IMR-90 (cell line): ENCODE measurements around the gene CCDC137. TPM values are rescaled to one million over a fixed set of nuclear protein-coding genes. Genes with fewer than 3 reads are reported as not detected.
A peak's percentile ranks its signal among the peaks of the same experiment; 100 is the strongest.

Source experiments
- ATAC-seq: fragments of 200-7000 bp; cut with Tn5 transposase; 2 replicates; pipeline ENCODE4 v1.9.1; 2020; ENCODE audit warnings: low read depth, mild to moderate bottlenecking, moderate library complexity
- BruUV-seq: library from RNA; stranded (reverse); fragments of 400-500 nt; replicated peaks from 2 replicates; lab custom pipeline; 2021; lab: Mats Ljungman, UMichigan
- CTCF ChIA-PET: fragments of 300-600 bp; formaldehyde crosslinking; extraction: SDS; loops from one replicate; lab custom pipeline; 2021; ENCODE audit warnings: antibody characterized with exemption; lab: Yijun Ruan, JAX
- POLR2A ChIA-PET: fragments of 300-600 bp; sonication (Branson Sonifier 250); formaldehyde crosslinking; loops from one replicate; lab custom pipeline; 2022; ENCODE audit warnings: antibody characterized with exemption; ENCODE audit not compliant: unreplicated experiment; lab: Charles Lee
- DNase-seq: peaks from one replicate; pipeline ENCODE4 v3.0.0; 2013
- H2AFZ ChIP-seq: replicated peaks from 2 replicates; pipeline ENCODE3; 2013; ENCODE audit warnings: low read length, mild to moderate bottlenecking; ENCODE audit not compliant: poor library complexity
- H2AK5ac ChIP-seq: 2 replicates; pipeline ENCODE4 v1.6.1; 2013; ENCODE audit warnings: low read depth, low read length, inconsistent platforms
- H2AK9ac ChIP-seq: replicated peaks from 2 replicates; pipeline ENCODE3; 2013; ENCODE audit warnings: mild to moderate bottlenecking, low read depth, low read length, moderate library complexity; ENCODE audit not compliant: poor library complexity
- H2BK120ac ChIP-seq: 2 replicates; pipeline ENCODE4 v1.6.1; 2013; ENCODE audit warnings: low read depth, low read length, inconsistent platforms
- H2BK15ac ChIP-seq: 3 replicates; pipeline ENCODE4 v1.6.1; 2013; ENCODE audit warnings: low read depth, low read length, inconsistent platforms
- H2BK20ac ChIP-seq: 2 replicates; pipeline ENCODE4 v1.6.1; 2013; ENCODE audit warnings: low read depth, mild to moderate bottlenecking, inconsistent platforms, low read length, moderate library complexity
- H2BK5ac ChIP-seq: 2 replicates; pipeline ENCODE4 v1.6.1; 2013; ENCODE audit warnings: mild to moderate bottlenecking, low read depth, low read length, inconsistent platforms; ENCODE audit not compliant: poor library complexity, severe bottlenecking
- H3K14ac ChIP-seq: replicated peaks from 2 replicates; pipeline ENCODE4 v1.6.1; 2013; ENCODE audit warnings: low read depth, low read length, inconsistent platforms
- H3K18ac ChIP-seq: 2 replicates; pipeline ENCODE4 v1.6.1; 2013; ENCODE audit warnings: low read depth, low read length, control low read depth
- H3K23ac ChIP-seq: 2 replicates; pipeline ENCODE4 v1.6.1; 2013; ENCODE audit warnings: low read depth, low read length, inconsistent platforms
- H3K27ac ChIP-seq: 2 replicates; pipeline ENCODE4 v1.5.1; 2013; ENCODE audit warnings: mild to moderate bottlenecking, control low read depth, low read length; ENCODE audit not compliant: insufficient read depth
- H3K27me3 ChIP-seq: 2 replicates; pipeline ENCODE4 v1.6.1; 2013; ENCODE audit warnings: low read length; ENCODE audit not compliant: control insufficient read depth, insufficient read depth
- H3K36me3 ChIP-seq: 2 replicates; pipeline ENCODE4 v1.6.1; 2013; ENCODE audit warnings: low read length, mixed read lengths; ENCODE audit not compliant: control insufficient read depth, insufficient read depth
- H3K4ac ChIP-seq: 2 replicates; pipeline ENCODE4 v1.6.1; 2013; ENCODE audit warnings: low read depth, low read length, inconsistent platforms
- H3K4me1 ChIP-seq: 2 replicates; pipeline ENCODE4 v1.6.1; 2013; ENCODE audit warnings: low read length, mixed read lengths; ENCODE audit not compliant: control insufficient read depth, insufficient read depth
- H3K4me2 ChIP-seq: 2 replicates; pipeline ENCODE4 v1.6.1; 2013; ENCODE audit warnings: low read depth, mild to moderate bottlenecking, control low read depth, low read length, moderate library complexity
- H3K4me3 ChIP-seq: 2 replicates; pipeline ENCODE4 v1.5.1; 2013; ENCODE audit warnings: low read depth, mild to moderate bottlenecking, control low read depth, low read length, moderate library complexity; ENCODE audit not compliant: insufficient read depth
- H3K56ac ChIP-seq: 2 replicates; pipeline ENCODE4 v1.6.1; 2013; ENCODE audit warnings: low read length, inconsistent platforms; ENCODE audit not compliant: insufficient read depth; ENCODE audit errors: extremely low read depth
- H3K79me1 ChIP-seq, 2 experiments: 2 replicates each; pipeline ENCODE4 v1.6.1; 2013; ENCODE audit warnings: low read length in 2 of 2, inconsistent platforms in 1 of 2, low read depth in 1 of 2
- H3K9ac ChIP-seq: 2 replicates; pipeline ENCODE4 v1.6.1; 2013; ENCODE audit warnings: low read depth, low read length, control low read depth
- H3K9me1 ChIP-seq: 2 replicates; pipeline ENCODE4 v1.6.1; 2013; ENCODE audit warnings: low read length, inconsistent platforms; ENCODE audit not compliant: insufficient read depth
- H3K9me3 ChIP-seq: 2 replicates; pipeline ENCODE4 v1.6.1; 2013; ENCODE audit warnings: low read length; ENCODE audit not compliant: control insufficient read depth, insufficient read depth
- H4K20me1 ChIP-seq: 2 replicates; pipeline ENCODE4 v1.6.1; 2013; ENCODE audit warnings: low read length, inconsistent platforms; ENCODE audit not compliant: insufficient read depth
- H4K5ac ChIP-seq: 2 replicates; pipeline ENCODE4 v1.6.1; 2013; ENCODE audit warnings: mild to moderate bottlenecking, low read depth, low read length, control low read depth
- H4K8ac ChIP-seq, 2 experiments: 2 replicates each; pipeline ENCODE4 v1.6.1; 2013; ENCODE audit warnings: low read depth in 2 of 2, low read length in 2 of 2, control low read depth in 1 of 2, inconsistent platforms in 1 of 2
- H4K91ac ChIP-seq: 2 replicates; pipeline ENCODE4 v1.6.1; 2013; ENCODE audit warnings: low read depth, low read length, inconsistent platforms; ENCODE audit not compliant: insufficient read depth
- BHLHE40 ChIP-seq: fragments of 150-350 bp; IDR thresholded peaks from 2 replicates; pipeline ENCODE4 v1.6.1; 2016; ENCODE audit warnings: mild to moderate bottlenecking, low read depth, low read length
- CEBPB ChIP-seq: IDR thresholded peaks from 2 replicates; pipeline ENCODE4 v1.6.1; 2012; ENCODE audit warnings: low read depth, low read length, improper control_type of control experiment
- CHD1 ChIP-seq: IDR thresholded peaks from 2 replicates; pipeline ENCODE4 v1.6.1; 2012; ENCODE audit warnings: low read depth, low read length, improper control_type of control experiment
- CTCF ChIP-seq: conservative IDR thresholded peaks from 2 replicates; pipeline ENCODE4 v1.5.1; 2012; ENCODE audit warnings: mild to moderate bottlenecking, low read depth, low read length, improper control_type of control experiment
- ELK1 ChIP-seq: fragments of 150-350 bp; IDR thresholded peaks from 2 replicates; pipeline ENCODE4 v1.6.1; 2016; ENCODE audit warnings: low read depth, mild to moderate bottlenecking, low read length, moderate library complexity, borderline replicate concordance
- FOS ChIP-seq: fragments of 150-350 bp; IDR thresholded peaks from 2 replicates; pipeline ENCODE4 v1.6.1; 2016; ENCODE audit warnings: low read depth, low read length
- MAFK ChIP-seq: IDR thresholded peaks from 2 replicates; pipeline ENCODE4 v1.6.1; 2012; ENCODE audit warnings: low read depth, low read length, improper control_type of control experiment
- MAZ ChIP-seq: IDR thresholded peaks from 2 replicates; pipeline ENCODE4 v1.6.1; 2012; ENCODE audit warnings: low read depth, mild to moderate bottlenecking, low read length, improper control_type of control experiment, moderate library complexity, borderline replicate concordance
- MXI1 ChIP-seq: IDR thresholded peaks from 2 replicates; pipeline ENCODE4 v1.6.1; 2012; ENCODE audit warnings: low read depth, mild to moderate bottlenecking, low read length, moderate library complexity, borderline replicate concordance
- NFE2L2 ChIP-seq: fragments of 150-350 bp; IDR thresholded peaks from 2 replicates; pipeline ENCODE4 v1.6.1; 2016; ENCODE audit warnings: low read depth, mild to moderate bottlenecking, low read length
- POLR2A ChIP-seq: IDR thresholded peaks from 2 replicates; pipeline ENCODE4 v1.6.1; 2012; ENCODE audit warnings: mild to moderate bottlenecking, low read depth, low read length
- RAD21 ChIP-seq: IDR thresholded peaks from 2 replicates; pipeline ENCODE4 v1.6.1; 2012; ENCODE audit warnings: low read length, improper control_type of control experiment
- RCOR1 ChIP-seq: IDR thresholded peaks from 2 replicates; pipeline ENCODE4 v1.6.1; 2012; ENCODE audit warnings: mild to moderate bottlenecking, low read length, improper control_type of control experiment; ENCODE audit not compliant: insufficient replicate concordance
- RFX5 ChIP-seq: IDR thresholded peaks from 2 replicates; pipeline ENCODE4 v1.8.0; 2012; ENCODE audit warnings: low read depth, mild to moderate bottlenecking, low read length, moderate library complexity
- SMC3 ChIP-seq: fragments of 150-350 bp; IDR thresholded peaks from 2 replicates; pipeline ENCODE4 v1.6.1; 2016; ENCODE audit warnings: low read depth, mild to moderate bottlenecking, antibody characterized with exemption, low read length, moderate library complexity
- USF2 ChIP-seq: fragments of 150-350 bp; IDR thresholded peaks from 2 replicates; pipeline ENCODE4 v1.6.1; 2017; ENCODE audit warnings: mild to moderate bottlenecking, antibody characterized with exemption, low read length, low read depth
- WGBS, 2 experiments: methylation state at CpG; one replicate each; pipeline versions ENCODE4 v1.1.5 to v1.1.7; 2013; ENCODE audit warnings: missing lambda C conversion rate in 2 of 2; ENCODE audit not compliant: insufficient read length in 1 of 2; ENCODE audit errors: extremely low coverage in 2 of 2; 5-methylcytosine and 5-hydroxymethylcytosine counted together
- dilution Hi-C: fragments of 300-500 bp; cut with HindIII; formaldehyde crosslinking; loops from one replicate; pipeline ENCODE4 v1.14.3; 2018; ENCODE audit warnings: low sequenced_read_pairs; ENCODE audit not compliant: unreplicated experiment
- in situ Hi-C: fragments of 300-500 bp; cut with MboI; formaldehyde crosslinking; loops from 3 replicates; pipeline ENCODE4 v1.14.3; 2019; ENCODE audit warnings: low sequenced_read_pairs, inconsistent platforms, mixed read lengths
- intact Hi-C: fragments of 100-400 bp; cut with micrococcal nuclease; formaldehyde crosslinking; loops from 2 replicates; pipeline ENCODE4 v1.10.0; 2022
- polyA plus RNA-seq, 3 experiments: library from polyadenylated mRNA; depleted of rRNA; stranded (reverse); fragments of >200 nt; gene quantifications; 2 replicates each; pipeline ENCODE4 v1.2.3, GENCODE V29; 2012; ENCODE audit warnings: low replicate concordance in 1 of 3
- total RNA-seq: library from RNA; depleted of rRNA; stranded (reverse); fragments of >200 nt; gene quantifications from 2 replicates; pipeline ENCODE4 v1.2.3, GENCODE V29; 2012

The CCDC137 gene
- total and polyA plus RNA-seq, 2 of the 4 experiments (the other 2 are of a cell fraction), result 7.5 to 18.4 TPM

GRCh38 chr17:81685108-81685507 lies 18.6 kb downstream of the CCDC137 start:
- H3K4me1 ChIP-seq, result peaks cover 10% of the 10 kb centered on the region
- no TSS peak for BruUV-seq
- TF ChIP-seq CHD1 (no peak), CTCF (no peak), MAFK (no peak), RCOR1 (peak; percentile 81), POLR2A (peak; percentile 57), RAD21 (no peak), RFX5 (no peak), MXI1 (peak; percentile 33; the same call in 1 of the 2 replicates), MAZ (peak; percentile 58; the same call in 1 of the 2 replicates), BHLHE40 (no peak), NFE2L2 (no peak), CEBPB (no peak), ELK1 (no peak), SMC3 (no peak), FOS (peak; percentile 69), USF2 (no peak)
- no peak overlapping the region; the same call in 2 of the 3 replicates for H2BK15ac ChIP-seq
- no peaks in the 10 kb centered on the region for H3K9me3 ChIP-seq
- H2BK5ac ChIP-seq, result peak overlapping the region; percentile 75
- peak overlapping the region; percentile 99 for H3K4me2 ChIP-seq
- H3K4ac ChIP-seq, result peak overlapping the region; percentile 82; the same call in 1 of the 2 replicates
- no peak overlapping the region for H2BK20ac ChIP-seq
- H4K8ac ChIP-seq, result peak overlapping the region in 1 of 2 experiments; percentile 65; a peak in 2 of 4 replicates
- no peak overlapping the region for H3K56ac ChIP-seq
- H4K91ac ChIP-seq, result peak overlapping the region; percentile 75; the same call in 1 of the 2 replicates
- no peak overlapping the region for H3K18ac ChIP-seq
- H3K4me3 ChIP-seq, result peak overlapping the region; percentile 59
- H4K20me1 ChIP-seq, result peaks cover 60% of the 10 kb centered on the region
- H3K23ac ChIP-seq, result peak overlapping the region; percentile 98; the same call in 1 of the 2 replicates
- intact Hi-C loops (no loop called here), dilution Hi-C loops (no loop called here), in situ Hi-C loops (no loop called here)
- peaks cover 6% of the 10 kb centered on the region; the same call in 1 of the 2 replicates for H3K9me1 ChIP-seq
- peak overlapping the region; percentile 79 for H3K14ac ChIP-seq
- H2AK5ac ChIP-seq, result peak overlapping the region; percentile 99; the same call in 1 of the 2 replicates
- ATAC-seq (peak; percentile 5; the same call in 1 of the 2 replicates), DNase-seq (peak; percentile 87)
- POLR2A ChIA-PET, result no interaction called here
- CTCF ChIA-PET, result no interaction called here
- peaks cover 15 to 77% of the 10 kb centered on the region in 2 experiments; a peak in 3 of 4 replicates for H3K79me1 ChIP-seq
- peak overlapping the region; percentile 97 for H2AK9ac ChIP-seq
- peak overlapping the region; percentile 21; the same call in 1 of the 2 replicates for H2BK120ac ChIP-seq
- H2AFZ ChIP-seq, result peak overlapping the region; percentile 87
- no peak overlapping the region for H4K5ac ChIP-seq
- peaks cover 47% of the 10 kb centered on the region for H3K36me3 ChIP-seq
- peak overlapping the region; percentile 81; the same call in 1 of the 2 replicates for H3K27ac ChIP-seq
- peak overlapping the region; percentile 90 for H3K9ac ChIP-seq
- no peaks in the 10 kb centered on the region for H3K27me3 ChIP-seq
- 39% methylated on average over 8 of the region's 12 CpGs; no CpG with 5 or more reads in 1 of the 2 experiments for WGBS, 2 experiments
